CD4-positive, alpha-beta T cell treated with Interleukin-21 for 1 hour (primary cell): ENCODE measurements around the gene TSNAX.
"Not testable (repeated sequence)": the region's sequence is repeated elsewhere in the genome, so short reads cannot be mapped to it uniquely, and the experiment has no call there.

Experiments
- DNase-seq: peaks from one replicate; pipeline ENCODE4 v3.0.0-alpha.2; 2020

The TSNAX gene

GRCh38 chr1:231564373-231564772 lies 35.9 kb downstream of the TSNAX start:
- no peak for DNase-seq

GRCh38 chr1:231566496-231566895 lies 38.0 kb downstream of the TSNAX start:
- DNase-seq, result no peak

GRCh38 chr1:231570262-231570661 lies 41.8 kb downstream of the TSNAX start:
- DNase-seq, result not testable (repeated sequence)

GRCh38 chr1:231571904-231572303 lies 43.4 kb downstream of the TSNAX start:
- no peak for DNase-seq

- no peak for DNase-seq
Observed at GRCh38 chr1:231575472-231575871, 47.0 kb downstream of the TSNAX start.

- DNase-seq, result no peak
Observed at GRCh38 chr1:231576804-231577718, 48.6 kb downstream of the TSNAX start.

GRCh38 chr1:231580874-231581273 lies 52.4 kb downstream of the TSNAX start:
- no peak for DNase-seq

- DNase-seq, result no peak
Observed at GRCh38 chr1:231581859-231582258, 53.4 kb downstream of the TSNAX start.

GRCh38 chr1:231583376-231583775 lies 54.9 kb downstream of the TSNAX start:
- no peak for DNase-seq

GRCh38 chr1:231584117-231584516 lies 55.6 kb downstream of the TSNAX start:
- DNase-seq, result peak; percentile 4

- no peak for DNase-seq
Observed at GRCh38 chr1:231584921-231585320, 56.5 kb downstream of the TSNAX start.

GRCh38 chr1:231590453-231591198 lies 62.2 kb downstream of the TSNAX start:
- DNase-seq, result peak; percentile 50

GRCh38 chr1:231591466-231591865 lies 63.0 kb downstream of the TSNAX start:
- no peak for DNase-seq

GRCh38 chr1:231592809-231593208 lies 64.3 kb downstream of the TSNAX start:
- no peak for DNase-seq

GRCh38 chr1:231593264-231593663 lies 64.8 kb downstream of the TSNAX start:
- DNase-seq, result not testable (repeated sequence)

GRCh38 chr1:231594123-231594522 lies 65.7 kb downstream of the TSNAX start:
- DNase-seq, result no peak

- no peak for DNase-seq
Observed at GRCh38 chr1:231594749-231595148, 66.3 kb downstream of the TSNAX start.

- no peak for DNase-seq
Observed at GRCh38 chr1:231596337-231596791, 67.9 kb downstream of the TSNAX start.

GRCh38 chr1:231597971-231598370 lies 69.5 kb downstream of the TSNAX start:
- DNase-seq, result no peak

- DNase-seq, result no peak
Observed at GRCh38 chr1:231600458-231600976, 72.0 kb downstream of the TSNAX start.

- no peak for DNase-seq
Observed at GRCh38 chr1:231601824-231602672, 73.6 kb downstream of the TSNAX start.

GRCh38 chr1:231602673-231602984 lies 74.2 kb downstream of the TSNAX start:
- no peak for DNase-seq
